ENCODE results near the gene C2CD4A. TPM values are rescaled to one million over a fixed set of nuclear protein-coding genes. Genes with fewer than 3 reads are reported as not detected.

C2CD4A gene
- total RNA-seq, 2 donors from 2014 or later = 1.8 TPM; not detected in 1

DNA sequence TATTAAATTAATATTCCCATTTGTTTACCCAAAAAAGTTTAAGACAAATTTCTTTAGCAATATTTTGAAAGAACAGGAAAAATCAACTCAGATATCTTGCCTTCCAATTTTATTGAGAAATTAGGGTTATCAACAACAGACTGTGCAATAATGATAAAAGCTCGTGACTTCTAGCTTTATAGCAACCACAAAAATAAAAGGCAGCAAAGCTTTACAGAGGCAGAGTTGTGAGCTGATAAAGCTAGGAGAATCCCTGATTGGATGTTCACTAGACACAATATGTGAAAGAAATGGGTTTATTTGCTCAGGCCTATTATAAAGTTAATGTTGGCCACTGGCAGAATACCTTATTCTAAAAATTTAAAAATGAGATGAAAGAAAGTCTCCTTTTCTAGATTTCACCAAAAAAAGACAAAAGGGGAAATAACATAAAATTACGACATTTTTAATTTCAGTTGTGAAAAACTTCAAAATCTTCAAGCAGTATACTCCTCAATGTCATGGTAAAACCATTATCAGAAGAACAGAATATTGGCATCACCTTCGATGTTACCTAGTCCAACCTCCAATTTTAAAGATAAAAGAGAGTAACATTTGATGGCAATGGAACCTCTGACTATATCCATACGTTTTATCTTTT lies 9.3 kb upstream of the C2CD4A start:
- DNase-seq (ENCODE audit: low spot score) (no peak), ATAC-seq (ENCODE audit: insufficient number of reproducible peaks, low FRiP score, low read depth) (no peak)
- H3K9me3 ChIP-seq = no peaks in the 10 kb centered on the region
- H3K4me3 ChIP-seq = no peak overlapping the region
- peaks cover 8 to 19% of the 10 kb centered on the region in 2 donors for H3K4me1 ChIP-seq (ENCODE audit: control insufficient read depth in 1 of 2, low read depth in 2 of 2)
- TF ChIP-seq, protein P1, sequence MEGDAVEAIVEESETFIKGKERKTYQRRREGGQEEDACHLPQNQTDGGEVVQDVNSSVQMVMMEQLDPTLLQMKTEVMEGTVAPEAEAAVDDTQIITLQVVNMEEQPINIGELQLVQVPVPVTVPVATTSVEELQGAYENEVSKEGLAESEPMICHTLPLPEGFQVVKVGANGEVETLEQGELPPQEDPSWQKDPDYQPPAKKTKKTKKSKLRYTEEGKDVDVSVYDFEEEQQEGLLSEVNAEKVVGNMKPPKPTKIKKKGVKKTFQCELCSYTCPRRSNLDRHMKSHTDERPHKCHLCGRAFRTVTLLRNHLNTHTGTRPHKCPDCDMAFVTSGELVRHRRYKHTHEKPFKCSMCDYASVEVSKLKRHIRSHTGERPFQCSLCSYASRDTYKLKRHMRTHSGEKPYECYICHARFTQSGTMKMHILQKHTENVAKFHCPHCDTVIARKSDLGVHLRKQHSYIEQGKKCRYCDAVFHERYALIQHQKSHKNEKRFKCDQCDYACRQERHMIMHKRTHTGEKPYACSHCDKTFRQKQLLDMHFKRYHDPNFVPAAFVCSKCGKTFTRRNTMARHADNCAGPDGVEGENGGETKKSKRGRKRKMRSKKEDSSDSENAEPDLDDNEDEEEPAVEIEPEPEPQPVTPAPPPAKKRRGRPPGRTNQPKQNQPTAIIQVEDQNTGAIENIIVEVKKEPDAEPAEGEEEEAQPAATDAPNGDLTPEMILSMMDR (IDR thresholded peaks at IDR 0.05) = no peak
- no peaks in the 10 kb centered on the region for H3K36me3 ChIP-seq
- no peaks in the 10 kb centered on the region for H3K27me3 ChIP-seq (replicated peaks; ENCODE audit: insufficient read depth)
- H3K27ac ChIP-seq = no peak overlapping the region

DNA sequence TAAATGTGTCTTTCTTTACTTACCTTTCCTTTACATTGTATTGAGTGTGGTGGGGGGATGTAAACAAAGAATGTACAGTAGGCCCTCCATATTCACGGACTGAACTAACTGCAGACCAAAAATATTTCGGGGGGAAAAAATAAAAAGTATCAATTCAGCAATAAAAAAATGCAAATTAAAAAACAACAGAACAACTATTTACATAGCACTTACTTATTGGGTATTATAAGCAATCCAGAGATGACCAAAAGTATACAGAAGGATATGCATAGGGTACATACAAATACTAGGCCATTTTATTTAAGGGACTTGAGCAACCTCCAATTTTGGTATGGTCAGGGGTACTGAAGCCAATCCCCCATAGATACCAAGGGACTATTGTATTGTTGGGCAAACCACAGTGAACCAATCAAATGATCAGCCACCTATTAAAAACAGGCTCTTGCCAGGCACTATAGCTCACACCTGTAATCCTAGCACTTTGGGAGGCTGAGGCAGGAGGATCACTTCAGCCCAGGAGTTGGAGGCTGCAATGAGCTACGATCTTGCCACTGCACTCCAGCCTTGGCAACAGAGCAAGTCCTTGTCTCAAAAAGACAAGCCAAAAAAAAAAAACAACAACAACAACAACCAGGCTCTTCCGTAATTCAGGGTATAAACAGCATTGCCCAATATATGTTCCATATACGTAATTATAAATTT lies 8.3 kb upstream of the C2CD4A start:
- Histone ChIP-seq H3K9me3 (no peaks in the 10 kb centered on the region), H3K27ac (no peak overlapping the region), H3K27me3 (replicated peaks; ENCODE audit: insufficient read depth) (no peaks in the 10 kb centered on the region), H3K36me3 (no peaks in the 10 kb centered on the region), H3K4me1 (ENCODE audit: control insufficient read depth in 1 of 2, low read depth in 2 of 2) (peaks cover 8 to 12% of the 10 kb centered on the region in 2 donors), H3K4me3 (no peak overlapping the region)
- TF ChIP-seq, protein P1 (IDR thresholded peaks at IDR 0.05) = no peak
- no peak for DNase-seq (ENCODE audit: low spot score)
- ATAC-seq (ENCODE audit: insufficient number of reproducible peaks, low FRiP score, low read depth) = no peak

GRCh38 chr15:62059108-62059815 lies 7.5 kb upstream of the C2CD4A start:
- H3K4me3 ChIP-seq = peak overlapping the region; percentile 83
- no peaks in the 10 kb centered on the region for H3K36me3 ChIP-seq
- peaks cover 8 to 12% of the 10 kb centered on the region in 2 donors for H3K4me1 ChIP-seq (ENCODE audit: control insufficient read depth in 1 of 2, low read depth in 2 of 2)
- DNase-seq (ENCODE audit: low spot score) = no peak
- H3K27me3 ChIP-seq (replicated peaks; ENCODE audit: insufficient read depth) = no peaks in the 10 kb centered on the region
- TF ChIP-seq, protein P1 (IDR thresholded peaks at IDR 0.05) = no peak
- H3K9me3 ChIP-seq = no peaks in the 10 kb centered on the region
- no peak for ATAC-seq (ENCODE audit: insufficient number of reproducible peaks, low FRiP score, low read depth)
- H3K27ac ChIP-seq = peak overlapping the region; percentile 68 to 75

GRCh38 chr15:62059816-62060112 lies 7.0 kb upstream of the C2CD4A start:
- peak overlapping the region; percentile 83 for H3K4me3 ChIP-seq
- peak; percentile 10 for ATAC-seq (ENCODE audit: insufficient number of reproducible peaks, low FRiP score, low read depth)
- peaks cover 8 to 12% of the 10 kb centered on the region in 2 donors for H3K4me1 ChIP-seq (ENCODE audit: control insufficient read depth in 1 of 2, low read depth in 2 of 2)
- DNase-seq (ENCODE audit: low spot score) = no peak
- H3K27me3 ChIP-seq (replicated peaks; ENCODE audit: insufficient read depth) = no peaks in the 10 kb centered on the region
- no peaks in the 10 kb centered on the region for H3K36me3 ChIP-seq
- TF ChIP-seq, protein P1 (IDR thresholded peaks at IDR 0.05) = no peak
- H3K9me3 ChIP-seq = no peaks in the 10 kb centered on the region
- peak overlapping the region; percentile 68 to 75 for H3K27ac ChIP-seq

Measured in thoracic aorta (tissue), 2 donors.